HepG2 (cell line): Measurements from ENCODE around the gene PARN. TPM values are rescaled to one million over a fixed set of nuclear protein-coding genes. Genes with fewer than 3 reads are reported as not detected.
"Not testable (repeated sequence)": the region's sequence is repeated elsewhere in the genome, so short reads cannot be mapped to it uniquely, and the experiment has no call there.

Experiments used
- ATAC-seq: fragments of 200-7000 bp; cut with Tn5 transposase; 3 replicates; pipeline ENCODE4 v1.9.1; 2020; ENCODE audit warnings: mild to moderate bottlenecking, moderate library complexity
- BruUV-seq: library from RNA; stranded (reverse); fragments of 400-500 nt; replicated peaks from 2 replicates; lab custom pipeline; 2021; lab: Mats Ljungman, UMichigan
- CTCF ChIA-PET: fragments of 300-600 bp; formaldehyde crosslinking; extraction: SDS; loops from one replicate; lab custom pipeline; 2021; ENCODE audit warnings: low total read pairs, inconsistent platforms, low intra/inter-chr PET ratio; lab: Yijun Ruan, JAX
- POLR2A ChIA-PET: fragments of 350-600 bp; sonication (Branson Sonifier 250); formaldehyde crosslinking; loops from one replicate; lab custom pipeline; 2020; ENCODE audit warnings: antibody characterized with exemption, inconsistent platforms; lab: Yijun Ruan, JAX
- DNase-seq: peaks from one replicate; pipeline ENCODE4 v3.0.0-alpha.2; 2015; ENCODE audit warnings: low spot score
- FAIRE-seq: peaks from 3 replicates; lab custom pipeline; 2011; peaks lifted over from hg19 to GRCh38; lab: Jason Lieb, UNC
- H2AFZ ChIP-seq: one replicate; pipeline ENCODE4 v1.6.1; 2011; ENCODE audit warnings: low read length, inconsistent platforms
- H3K27ac ChIP-seq: fragments of 300-600 bp; 3 replicates; pipeline ENCODE4 v1.8.0; 2011; ENCODE audit warnings: mixed run types, mild to moderate bottlenecking, mixed read lengths, low read length, inconsistent platforms; ENCODE audit not compliant: insufficient read depth; ENCODE audit errors: extremely low read length
- H3K27me3 ChIP-seq, 2 experiments: fragments of 200-600 bp in 1 of 2; 2 replicates in 1 of 2; 3 replicates in 1 of 2; pipeline versions ENCODE4 v1.6.0 to v1.8.0; 2011; ENCODE audit warnings: low read length in 2 of 2, mild to moderate bottlenecking in 2 of 2, moderate library complexity in 2 of 2, inconsistent platforms in 1 of 2; ENCODE audit not compliant: insufficient read depth in 2 of 2, control insufficient read depth in 1 of 2
- H3K36me3 ChIP-seq, 2 experiments: fragments of 200-600 bp in 1 of 2; replicated peaks in 1 of 2; 2 replicates in 1 of 2; 3 replicates in 1 of 2; pipeline versions ENCODE4 v1.5.1 to v1.8.0; 2011; ENCODE audit warnings: low read length in 2 of 2, inconsistent platforms in 1 of 2; ENCODE audit not compliant: insufficient read depth in 2 of 2, control insufficient read depth in 1 of 2
- H3K4me1 ChIP-seq: 2 replicates; pipeline ENCODE4 v1.5.1; 2012; ENCODE audit warnings: low read length, inconsistent platforms; ENCODE audit not compliant: insufficient read depth
- H3K4me2 ChIP-seq: 2 replicates; pipeline ENCODE4 v1.6.0; 2011; ENCODE audit warnings: low read depth, low read length, inconsistent platforms
- H3K4me3 ChIP-seq, 3 experiments: fragments of 200-600 bp in 1 of 3; sonication (generic), shearing (Covaris generic) in 1 of 3; replicated peaks in 1 of 3; 2 replicates each; pipeline ENCODE4 v1.5.1; 2011 to 2016; ENCODE audit warnings: low read length in 3 of 3, inconsistent platforms in 2 of 3, low read depth in 2 of 3, mild to moderate bottlenecking in 2 of 3, control low read depth in 1 of 3, mixed read lengths in 1 of 3; ENCODE audit not compliant: insufficient read depth in 1 of 3
- H3K79me2 ChIP-seq: one replicate; pipeline ENCODE4 v1.6.1; 2011; ENCODE audit warnings: low read length, inconsistent platforms; ENCODE audit not compliant: insufficient read depth
- H3K9ac ChIP-seq: 2 replicates; pipeline ENCODE4 v1.6.0; 2011; ENCODE audit warnings: mild to moderate bottlenecking, low read depth, low read length, inconsistent platforms; ENCODE audit not compliant: insufficient read depth
- H3K9me3 ChIP-seq: 2 replicates; pipeline ENCODE4 v1.5.1; 2012; ENCODE audit warnings: mild to moderate bottlenecking, low read length
- H4K20me1 ChIP-seq: 2 replicates; pipeline ENCODE4 v1.6.0; 2011; ENCODE audit warnings: inconsistent platforms, mild to moderate bottlenecking, low read length, moderate library complexity; ENCODE audit not compliant: insufficient read depth
- RBFOX2 ChIP-seq: fragments of 200-400 bp; formaldehyde crosslinking; IDR thresholded peaks from 2 replicates; pipeline ENCODE4 v1.6.1; 2017; ENCODE audit warnings: low read depth, mild to moderate bottlenecking, low read length
- ZMYM4 ChIP-seq: sonication (generic); formaldehyde crosslinking; IDR thresholded peaks from 2 replicates; pipeline ENCODE4 v1.8.1; 2023; ENCODE audit warnings: mild to moderate bottlenecking, missing genetic modification reagents
- ZNF382 ChIP-seq: sonication (generic); formaldehyde crosslinking; IDR thresholded peaks from 2 replicates; pipeline ENCODE4 v1.5.0; 2020; ENCODE audit warnings: missing genetic modification reagents, mild to moderate bottlenecking, borderline replicate concordance
- ZNF780A ChIP-seq: sonication (generic); formaldehyde crosslinking; IDR thresholded peaks from 2 replicates; pipeline ENCODE4 v1.8.0; 2022; ENCODE audit warnings: mild to moderate bottlenecking, missing genetic modification reagents, moderate library complexity
- whole genome bisulfite sequencing: methylation state at CpG from one replicate; pipeline ENCODE4 v1.1.6; 2017; ENCODE audit warnings: low lambda C conversion rate; 5-methylcytosine and 5-hydroxymethylcytosine counted together
- in situ Hi-C: cut with HindIII; loops from 2 replicates; pipeline ENCODE4 v1.10.0; 2017; ENCODE audit warnings: low pct_unique_long_range_greater_than_20kb; ENCODE audit not compliant: extremely low pct_ligation_motif_present
- intact Hi-C: fragments of 100-400 bp; cut with micrococcal nuclease; formaldehyde crosslinking; loops from one replicate; pipeline ENCODE4 v1.10.0; 2022; ENCODE audit not compliant: unreplicated experiment
- polyA plus RNA-seq, 8 experiments: library from polyadenylated mRNA; depleted of rRNA in 3 of 8; stranded (reverse) in 7 of 8; unstranded in 1 of 8; fragments of >200 nt; fragmentation: Illumina TruSeq in 4 of 8; extraction: Trizol in 4 of 8; gene quantifications; 2 replicates each; pipeline versions ENCODE4 v1.2.1 to v1.2.3, GENCODE V29; 2011 to 2016; ENCODE audit warnings: low read depth in 4 of 8, missing spikeins in 1 of 8, mixed read lengths in 1 of 8; ENCODE audit not compliant: insufficient read depth in 1 of 8
- total RNA-seq, 5 experiments: library from RNA; depleted of rRNA; stranded (reverse); fragments of >200 nt; fragmentation: Illumina TruSeq; extraction: Trizol; gene quantifications; 2 replicates each; pipeline ENCODE4 v1.2.3, GENCODE V29; 2016; ENCODE audit warnings: low read depth in 1 of 5

The PARN gene
- total and polyA plus RNA-seq, 2 of the 13 experiments (the other 11 are each of a cell fraction or from before 2014, with no cell fraction given), result 13.3 to 47.6 TPM

DNA sequence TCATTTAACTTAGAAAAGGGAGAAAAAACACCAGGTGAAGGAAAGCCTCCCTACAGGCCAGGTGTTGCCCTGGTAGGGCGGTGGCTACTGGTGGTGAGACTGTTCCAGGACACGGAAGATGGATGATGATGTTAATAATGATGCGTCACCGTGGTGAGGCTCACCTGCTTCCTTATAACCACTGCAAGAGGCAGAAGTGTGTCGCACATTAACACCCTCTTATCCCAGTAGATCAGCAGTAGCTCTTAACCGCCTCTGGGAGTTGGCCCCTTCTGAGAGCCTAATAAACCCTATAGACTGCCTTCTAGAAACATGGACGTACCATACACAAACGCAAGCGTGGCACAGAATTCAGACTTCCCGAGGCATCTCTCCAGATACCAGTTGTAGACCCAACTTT lies 10.5 kb upstream of the PARN start:
- Histone ChIP-seq H3K4me2 (no peak overlapping the region), H3K27ac (no peak overlapping the region), H3K9ac (no peak overlapping the region), H3K4me3 (no peak overlapping the region), H2AFZ (no peak overlapping the region), H3K9me3 (no peaks in the 10 kb centered on the region), H3K4me1 (peaks cover 24% of the 10 kb centered on the region), H3K79me2 (peaks cover 77% of the 10 kb centered on the region), H3K36me3 (peaks cover 20 to 52% of the 10 kb centered on the region in 2 experiments), H4K20me1 (peaks cover 24% of the 10 kb centered on the region), H3K27me3 (no peaks in the 10 kb centered on the region)
- TF ChIP-seq ZNF780A (CRISPR knock-in tag) (no peak), RBFOX2 (0 out of 2 replicates have a peak, but pooled peaks have one; percentile 46)
- CTCF ChIA-PET, result no interaction called here
- POLR2A ChIA-PET, result no interaction called here
- no peak for FAIRE-seq
- in situ Hi-C loops (no loop called here), intact Hi-C loops (no loop called here)
- no TSS peak for BruUV-seq
- no peak for DNase-seq
- no peak for ATAC-seq
- 96% methylated on average over 10 of the region's 10 CpGs for WGBS

- Histone ChIP-seq H4K20me1 (peaks cover 35% of the 10 kb centered on the region), H3K4me1 (peaks cover 45% of the 10 kb centered on the region), H3K79me2 (peaks cover 84% of the 10 kb centered on the region), H3K36me3 (peaks cover 6 to 42% of the 10 kb centered on the region in 2 experiments)
- FAIRE-seq, H3K27ac ChIP-seq, H3K27me3 ChIP-seq, POLR2A ChIA-PET, intact Hi-C loops, H3K9ac ChIP-seq, H2AFZ ChIP-seq, BruUV-seq, H3K4me2 ChIP-seq, H3K9me3 ChIP-seq, ATAC-seq, in situ Hi-C loops, DNase-seq, H3K4me3 ChIP-seq, CTCF ChIA-PET: not testable (repeated sequence)
- 11% methylated on average over 1 of the region's 1 CpG for WGBS
- TF ChIP-seq ZMYM4 (0 out of 2 replicates have a peak, but pooled peaks have one; percentile 1), ZNF382 (CRISPR knock-in tag) (0 out of 2 replicates have a peak, but pooled peaks have one; percentile 45)
These were observed 6.8 kb upstream of the PARN start for GRCh38 chr16:14636951-14637240.
